HG03064 (cell line): ENCODE measurements around the gene SLITRK6.
"Not testable (repeated sequence)": the region's sequence is repeated elsewhere in the genome, so short reads cannot be mapped to it uniquely, and the experiment has no call there.

ENCODE experiments used
- ATAC-seq: cut with Tn5 transposase; IDR thresholded peaks from one replicate; pipeline ENCODE4 v1.9.1; 2021; ENCODE audit warnings: low read depth; ENCODE audit not compliant: unreplicated experiment

SLITRK6 gene

GRCh38 chr13:85799097-85799582 lies at the start of gene SLITRK6:
TSS of gene SLITRK6 (minus strand) at chr13:85799419. CDS start at chr13:85796508, 2,911 bp downstream.
- no peak for ATAC-seq

- ATAC-seq, result no peak
These were observed 47.8 kb upstream of the SLITRK6 start for GRCh38 chr13:85847012-85847411.

GRCh38 chr13:85841427-85841826 lies 42.2 kb upstream of the SLITRK6 start:
- no peak for ATAC-seq

- ATAC-seq, result no peak
These were observed 34.7 kb upstream of the SLITRK6 start for GRCh38 chr13:85833921-85834320.

GRCh38 chr13:85828094-85828684 lies 29.0 kb upstream of the SLITRK6 start:
- ATAC-seq, result no peak

- ATAC-seq, result no peak
These were observed 26.2 kb upstream of the SLITRK6 start for GRCh38 chr13:85825454-85825853.

- no peak for ATAC-seq
These were observed 24.6 kb upstream of the SLITRK6 start for GRCh38 chr13:85823832-85824231.

- ATAC-seq, result no peak
These were observed 20.3 kb upstream of the SLITRK6 start for GRCh38 chr13:85819513-85819912.

GRCh38 chr13:85816413-85816812 lies 17.2 kb upstream of the SLITRK6 start:
- ATAC-seq, result no peak

GRCh38 chr13:85812282-85812681 lies 13.1 kb upstream of the SLITRK6 start:
- no peak for ATAC-seq

GRCh38 chr13:85808811-85809210 lies 9.6 kb upstream of the SLITRK6 start:
- no peak for ATAC-seq

- peak; percentile 72 for ATAC-seq
These were observed 7.4 kb upstream of the SLITRK6 start for GRCh38 chr13:85806553-85807175.

- no peak for ATAC-seq
These were observed 663 bp downstream of the SLITRK6 start for GRCh38 chr13:85798556-85798955.

GRCh38 chr13:85797311-85797710 lies 1.9 kb downstream of the SLITRK6 start:
- ATAC-seq, result no peak

GRCh38 chr13:85785205-85785604 lies 14.0 kb downstream of the SLITRK6 start:
- no peak for ATAC-seq

- ATAC-seq, result no peak
These were observed 26.9 kb downstream of the SLITRK6 start for GRCh38 chr13:85772367-85772766.

- no peak for ATAC-seq
These were observed 27.4 kb downstream of the SLITRK6 start for GRCh38 chr13:85771856-85772255.

- ATAC-seq, result no peak
These were observed 30.3 kb downstream of the SLITRK6 start for GRCh38 chr13:85768946-85769345.

- ATAC-seq, result no peak
These were observed 44.1 kb downstream of the SLITRK6 start for GRCh38 chr13:85755123-85755522.

GRCh38 chr13:85743201-85743770 lies 55.9 kb downstream of the SLITRK6 start:
- ATAC-seq, result not testable (repeated sequence)
